DOHH2 (cell line): ENCODE data around the gene RAI2.

Experiments used
- CTCF ChIP-seq: fragments of 200-600 bp; sonication (generic); IDR thresholded peaks from one replicate; pipeline ENCODE4 v1.5.1; 2014; ENCODE audit warnings: antibody characterized with exemption, mild to moderate bottlenecking, low read depth, low read length; ENCODE audit not compliant: poor library complexity, severe bottlenecking
- EZH2phosphoT487 ChIP-seq: fragments of 200-600 bp; sonication (generic); IDR thresholded peaks from 2 replicates; pipeline ENCODE4 v1.6.1; 2017; ENCODE audit warnings: borderline replicate concordance, mild to moderate bottlenecking, antibody characterized with exemption, low read length, moderate library complexity, mixed read lengths

GRCh38 chrX:17824980-17825379 is 36.1 kb downstream of the RAI2 start:
- TF ChIP-seq CTCF (no peak), EZH2phosphoT487 (no peak)
